ENCODE results near the gene KLHL7. TPM values are rescaled to one million over a fixed set of nuclear protein-coding genes. Genes with fewer than 3 reads are reported as not detected.

Gene KLHL7
- total and polyA plus RNA-seq, 9 of the 15 experiments (the other 6 are each of a cell fraction or from before 2014, with no cell fraction given): 4.2 to 63.1 (median 32.3) TPM

GRCh38 chr7:23191022-23191421 is 85.4 kb downstream of the KLHL7 start:
- Histone ChIP-seq H3K4me2 (ENCODE audit: insufficient read depth, low read length) (peak overlapping the region; percentile 32), H4K20me1 (replicated peaks; ENCODE audit: control insufficient read depth, insufficient read depth, low read length) (no peaks in the 10 kb centered on the region), H3K4me3 (no peak overlapping the region), H3K9ac (ENCODE audit: insufficient read depth in 1 of 2, low read depth in 2 of 2, low read length in 2 of 2) (no peak overlapping the region), H2AFZ (ENCODE audit: low read depth, low read length) (no peak overlapping the region), H3K4me1 (replicated peaks in 1 of 2; ENCODE audit: control insufficient read depth in 2 of 2, insufficient read depth in 2 of 2, low read length in 2 of 2) (peaks cover 6 to 7% of the 10 kb centered on the region in 2 experiments; a peak in 3 of 5 replicates), H3K9me1 (ENCODE audit: control insufficient read depth, insufficient read depth, low read length) (no peaks in the 10 kb centered on the region), H3K36me3 (ENCODE audit: control insufficient read depth, insufficient read depth, low read length) (peaks cover 82% of the 10 kb centered on the region), H3K9me3 (replicated peaks; ENCODE audit: control insufficient read depth, insufficient read depth, low read depth, low read length) (no peaks in the 10 kb centered on the region), H3K27ac (ENCODE audit: extremely low read depth, low read depth, low read length) (peak overlapping the region; percentile 46; the same call in 2 of the 3 replicates), H3K79me2 (ENCODE audit: control insufficient read depth, insufficient read depth, low read length) (peaks cover 56% of the 10 kb centered on the region), H3K27me3 (ENCODE audit: control insufficient read depth in 2 of 2, insufficient read depth in 2 of 2, low read length in 2 of 2) (no peaks in the 10 kb centered on the region)
- intact Hi-C loops (cut with micrococcal nuclease): no loop called here
- BruUV-seq (replicated peaks): no TSS peak
- peak; percentile 40 to 87 (median 60) for DNase-seq (ENCODE audit: extremely low read depth in 1 of 4, low spot score in 3 of 4)
- ATAC-seq: peak; percentile 94
- ChIA-PET POLR2A (interaction anchor here (0.6 to 2.0 kb wide), 6 partner anchors 9 to 63 kb away, joined by 3 to 8 read pairs (median 4); no protein-coding TSS in a partner anchor), CTCF (ENCODE audit: low intra/inter-chr PET ratio) (no interaction called here)
- FAIRE-seq: peak; percentile 94
- in situ Hi-C loops (cut with MboI): no loop called here
- 0% methylated on average over 2 of the region's 2 CpGs for WGBS (ENCODE audit: insufficient coverage, low coverage, missing lambda C conversion rate)
- peak in 1 of 2 experiments; percentile 79; a peak in 1 of 4 replicates for TF ChIP-seq TBL1XR1 (IDR thresholded peaks at IDR 0.05; ENCODE audit: low read length in 2 of 2)
- TF ChIP-seq ZNF316 (IDR thresholded peaks at IDR 0.05): peak; percentile 100
- TF ChIP-seq HMG20A (CRISPR knock-in tag; conservative IDR thresholded peaks at IDR 0.05): no peak
- peak; percentile 40 for TF ChIP-seq MEIS2 (IDR thresholded peaks at IDR 0.05; ENCODE audit: partially characterized antibody)
- TF ChIP-seq MAFG (tag; conservative IDR thresholded peaks at IDR 0.05): peak; percentile 99
- peak; percentile 52 for TF ChIP-seq ZNF592 (IDR thresholded peaks at IDR 0.05)
- TF ChIP-seq FOXA3 (CRISPR knock-in tag; conservative IDR thresholded peaks at IDR 0.05 in 1 of 2, IDR thresholded peaks at IDR 0.05 in 1 of 2): peak; percentile 96
- TF ChIP-seq ZMIZ1 (IDR thresholded peaks at IDR 0.05; ENCODE audit: low read depth in 2 of 2, low read length in 2 of 2): peak in 1 of 2 experiments; percentile 47; a peak in 1 of 4 replicates
- peak; percentile 47; the same call in 1 of the 2 replicates for TF ChIP-seq MYC (IDR thresholded peaks at IDR 0.05; ENCODE audit: low read depth, low read length)
- TF ChIP-seq MYC (CRISPR knock-in tag; IDR thresholded peaks at IDR 0.05; ENCODE audit: borderline replicate concordance, low read depth): no peak
- no peak for TF ChIP-seq ATF1 (CRISPR knock-in tag; IDR thresholded peaks at IDR 0.05)
- TF ChIP-seq ATF1 (tag; IDR thresholded peaks at IDR 0.05): peak; percentile 41; the same call in 1 of the 2 replicates
- no peak for TF ChIP-seq IRF9 (tag; IDR thresholded peaks at IDR 0.05)
- TF ChIP-seq HLTF (IDR thresholded peaks at IDR 0.05): peak; percentile 80; the same call in 1 of the 2 replicates
- 0 out of 2 replicates have a peak, but pooled peaks have one; percentile 13 for TF ChIP-seq TEAD2 (tag; IDR thresholded peaks at IDR 0.05)

Data from K562 (cell line).